HG02852 (cell line): ENCODE results near the gene CERCAM.
A peak's percentile ranks its signal among the peaks of the same experiment; 100 is the strongest.
"Not testable (repeated sequence)": the region's sequence is repeated elsewhere in the genome, so short reads cannot be mapped to it uniquely, and the experiment has no call there.

ENCODE experiments used
- ATAC-seq: cut with Tn5 transposase; IDR thresholded peaks from one replicate; pipeline ENCODE4 v1.9.1; 2021; ENCODE audit warnings: mild to moderate bottlenecking, moderate library complexity; ENCODE audit not compliant: unreplicated experiment

Gene CERCAM

DNA sequence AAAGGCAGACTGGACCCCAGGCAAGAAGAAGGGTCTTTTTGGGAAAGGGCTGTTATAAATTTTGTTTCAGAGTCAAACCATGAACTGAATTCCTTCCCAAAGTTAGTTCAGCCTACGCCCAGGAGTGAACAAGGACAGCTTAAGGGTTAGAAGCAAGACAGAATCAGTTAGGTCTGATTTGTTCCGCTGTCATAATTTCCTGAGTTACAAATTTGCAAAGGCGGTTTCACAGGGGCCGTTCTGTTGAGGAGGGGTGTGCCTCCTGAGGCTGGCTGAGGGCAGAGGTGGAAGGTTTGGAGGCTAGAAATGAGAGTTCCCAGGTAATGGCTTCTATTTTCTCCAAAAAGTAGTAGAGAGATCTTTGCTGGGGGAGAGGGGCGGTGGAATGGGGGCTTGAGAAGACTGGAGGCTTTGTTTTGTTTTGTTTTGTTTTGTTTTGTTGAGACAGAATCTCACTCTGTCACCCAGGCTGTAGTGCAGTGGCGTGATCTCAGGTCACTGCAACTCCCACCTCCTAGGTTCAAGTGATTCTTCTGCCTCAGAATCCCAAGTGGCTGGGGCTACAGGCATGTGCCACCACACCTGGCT is 4.1 kb upstream of the CERCAM start:
- ATAC-seq = no peak

DNA sequence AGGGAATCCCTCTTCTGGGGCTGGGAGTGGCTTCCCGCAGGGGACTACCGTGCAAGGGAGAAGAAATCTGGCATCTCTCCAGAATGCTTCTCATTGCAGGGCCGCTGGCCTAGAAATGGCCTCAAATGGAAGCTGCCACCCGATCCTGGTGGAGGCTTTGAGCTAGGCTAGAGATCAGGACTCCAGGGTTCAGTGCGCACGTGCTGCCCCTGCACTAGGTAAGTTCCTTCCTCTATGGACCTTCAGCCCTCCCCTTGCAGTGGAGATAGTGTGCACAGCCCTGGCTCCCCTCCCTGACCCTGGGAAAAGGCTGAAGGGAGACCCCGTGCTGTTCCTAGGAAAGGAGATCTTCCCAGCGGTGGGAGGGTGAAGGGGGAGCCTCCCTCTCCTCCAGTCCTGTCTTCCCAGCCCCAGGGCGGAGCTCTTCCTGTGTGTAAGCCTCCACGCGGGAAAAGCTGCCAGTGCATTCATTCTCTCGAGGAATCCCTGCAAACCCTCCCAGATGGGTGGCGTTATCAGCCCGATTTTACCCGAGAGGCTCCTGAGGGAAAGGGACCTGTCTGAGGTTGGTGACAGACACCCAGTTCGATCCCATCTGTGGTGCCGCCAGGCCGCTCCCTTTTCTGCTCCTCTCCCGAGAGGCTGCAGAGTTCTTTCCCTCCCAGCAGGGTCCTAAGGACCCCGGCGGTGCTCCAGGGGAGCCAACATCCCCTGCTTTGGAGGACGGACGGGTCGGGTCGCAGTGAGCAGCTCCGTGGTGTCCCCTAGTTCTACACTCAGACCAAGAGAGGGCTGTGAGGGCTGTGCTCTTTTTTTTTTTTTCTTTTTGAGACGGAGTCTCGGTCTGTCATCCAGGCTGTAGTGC is 1.4 kb upstream of the CERCAM start:
- ATAC-seq = no peak

DNA sequence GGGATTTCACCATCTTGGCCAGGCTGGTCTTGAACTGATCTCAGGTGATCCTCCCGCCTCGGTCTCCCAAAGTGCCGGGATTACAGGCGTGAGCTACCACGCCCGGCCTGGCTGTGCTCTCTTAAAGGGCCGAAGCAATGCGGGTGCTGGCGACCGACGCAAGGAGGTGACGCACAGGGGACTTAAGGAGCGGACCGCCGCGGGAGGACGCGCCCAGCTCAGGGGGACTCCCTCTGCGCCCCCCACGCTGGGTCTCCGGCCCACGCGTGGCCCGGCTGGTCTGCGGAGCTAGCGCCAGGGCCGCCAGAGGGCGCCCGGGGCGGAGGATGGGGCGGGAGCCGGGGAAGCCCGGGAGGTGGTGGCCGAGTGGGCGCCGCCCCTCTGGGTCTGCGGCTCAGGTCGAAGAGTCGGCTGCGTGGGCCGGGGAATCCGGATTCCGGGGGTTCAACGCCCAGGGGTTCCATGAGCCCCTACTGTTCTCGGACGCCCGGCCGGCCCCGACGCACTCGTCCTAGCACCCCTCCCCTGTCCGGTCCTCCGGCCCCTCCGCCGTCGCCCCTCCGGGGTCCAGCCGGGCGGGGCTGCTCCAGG is 502 bp upstream of the CERCAM start:
- ATAC-seq = peak; percentile 70

DNA sequence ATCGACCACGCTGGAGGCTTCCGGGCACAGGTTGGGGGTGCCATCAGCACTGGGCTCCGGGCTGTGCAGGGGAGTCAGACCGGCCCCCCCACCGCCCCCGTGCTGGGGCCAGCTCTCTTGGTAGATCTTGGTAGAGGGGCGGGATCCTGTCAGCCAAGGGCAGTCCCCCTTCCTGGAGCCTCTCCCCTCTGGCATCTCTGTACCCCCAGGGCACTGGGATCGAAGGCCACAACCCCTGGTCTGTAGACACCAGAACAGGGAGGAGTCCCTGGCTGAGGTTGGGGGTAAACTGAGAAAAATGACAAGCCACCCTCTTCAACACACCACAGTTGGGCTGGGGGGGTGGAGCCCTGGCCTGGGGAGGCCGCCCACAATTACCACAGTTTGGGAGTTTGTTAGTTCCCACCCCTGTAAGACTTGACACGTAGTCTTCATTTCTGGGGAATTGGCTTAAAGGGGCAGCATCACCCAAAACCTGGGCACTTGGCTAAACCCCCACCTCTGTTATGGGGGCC is 882 bp downstream of the CERCAM start:
- no peak for ATAC-seq

DNA sequence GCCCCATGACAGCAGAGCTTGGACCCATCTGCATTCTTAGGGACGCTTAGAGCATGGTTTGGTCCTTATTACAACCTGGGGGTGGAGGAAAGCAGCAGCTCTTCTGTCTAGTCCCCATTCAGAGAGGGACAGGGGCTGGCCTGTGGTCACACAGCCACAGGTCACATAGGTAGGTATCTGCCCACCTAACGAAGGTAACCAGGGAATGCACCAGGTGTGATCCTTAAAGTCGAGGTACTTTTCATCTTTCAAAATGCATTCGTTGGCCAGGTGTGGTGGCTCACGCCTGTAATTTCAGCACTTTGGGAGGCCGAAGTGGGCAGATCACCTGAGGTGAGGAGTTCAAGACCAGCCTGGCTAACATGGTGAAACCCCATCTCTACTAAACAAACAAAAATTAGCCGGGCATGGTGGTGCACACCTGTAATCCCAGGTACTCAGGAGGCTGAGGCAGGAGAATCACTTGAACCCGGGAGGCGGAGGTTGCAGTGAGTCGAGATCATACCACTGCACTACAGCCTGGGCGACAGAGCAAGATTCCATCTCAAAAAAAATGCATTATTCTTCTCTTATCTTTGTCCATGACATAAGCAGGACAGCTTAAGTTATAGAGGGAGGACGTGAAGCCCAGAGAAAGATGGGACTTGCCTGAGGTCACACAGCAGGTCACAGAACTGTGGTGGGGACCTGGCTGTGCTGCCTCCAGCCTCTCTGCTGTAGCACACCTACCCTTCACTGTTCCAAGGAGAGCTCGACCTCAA is 1.5 kb downstream of the CERCAM start:
- ATAC-seq = not testable (repeated sequence)

DNA sequence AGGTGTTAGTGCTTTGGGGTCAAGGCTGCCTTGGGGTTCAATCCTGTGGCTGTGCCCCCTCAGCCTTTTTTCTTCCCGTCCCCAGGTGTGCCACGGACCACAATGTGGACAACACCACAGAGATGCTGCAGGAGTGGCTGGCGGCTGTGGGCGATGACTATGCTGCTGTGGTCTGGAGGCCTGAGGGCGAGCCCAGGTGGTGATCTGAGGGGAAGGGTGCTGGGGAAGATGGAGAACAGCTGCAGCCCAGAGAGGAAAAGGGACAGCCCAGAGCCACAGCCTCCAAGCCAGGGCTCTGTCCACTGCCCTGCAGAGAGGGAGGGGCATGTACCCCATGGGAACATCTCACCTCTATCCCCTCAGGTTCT is 2.1 kb downstream of the CERCAM start:
- no peak for ATAC-seq

DNA sequence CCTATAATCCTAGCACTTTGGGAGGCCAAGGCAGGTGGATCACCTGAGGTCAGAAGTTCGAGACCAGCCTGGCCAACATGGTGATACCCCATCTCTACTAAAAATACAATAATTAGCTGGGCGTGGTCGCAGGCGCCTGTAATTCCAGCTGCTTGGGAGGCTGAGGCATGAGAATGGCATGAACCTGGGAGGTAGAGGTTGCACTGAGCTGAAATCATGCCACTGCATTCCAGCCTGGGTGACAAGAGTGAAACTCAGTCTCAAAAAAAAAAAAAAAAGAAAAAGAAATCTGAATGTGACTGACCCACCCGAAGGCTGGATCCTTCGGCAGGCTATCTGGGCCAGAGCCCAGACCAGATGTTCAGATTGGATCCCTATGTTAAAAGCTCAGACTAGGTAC is 2.7 kb downstream of the CERCAM start:
- ATAC-seq = not testable (repeated sequence)

DNA sequence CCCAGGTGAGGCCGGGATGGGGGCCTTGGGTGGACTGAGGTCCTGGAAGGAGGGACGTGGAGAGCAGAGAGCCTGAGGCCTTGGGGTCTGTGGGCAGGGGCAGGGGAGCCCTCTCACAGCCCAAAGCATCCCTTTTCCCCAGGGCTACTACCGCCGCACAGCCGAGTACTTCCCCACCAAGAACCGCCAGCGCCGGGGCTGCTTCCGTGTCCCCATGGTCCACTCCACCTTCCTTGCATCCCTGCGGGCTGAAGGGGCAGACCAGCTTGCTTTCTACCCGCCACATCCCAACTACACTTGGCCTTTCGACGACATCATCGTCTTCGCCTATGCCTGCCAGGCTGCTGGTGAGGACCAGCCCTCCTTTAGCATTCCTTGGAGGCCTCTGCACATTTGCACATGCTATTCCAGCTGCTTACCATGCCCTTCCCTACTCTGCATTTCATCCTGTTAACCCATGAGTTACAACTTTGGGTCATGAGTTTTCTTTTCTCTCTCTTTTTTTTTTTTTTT is 3.7 kb downstream of the CERCAM start:
- ATAC-seq = no peak

DNA sequence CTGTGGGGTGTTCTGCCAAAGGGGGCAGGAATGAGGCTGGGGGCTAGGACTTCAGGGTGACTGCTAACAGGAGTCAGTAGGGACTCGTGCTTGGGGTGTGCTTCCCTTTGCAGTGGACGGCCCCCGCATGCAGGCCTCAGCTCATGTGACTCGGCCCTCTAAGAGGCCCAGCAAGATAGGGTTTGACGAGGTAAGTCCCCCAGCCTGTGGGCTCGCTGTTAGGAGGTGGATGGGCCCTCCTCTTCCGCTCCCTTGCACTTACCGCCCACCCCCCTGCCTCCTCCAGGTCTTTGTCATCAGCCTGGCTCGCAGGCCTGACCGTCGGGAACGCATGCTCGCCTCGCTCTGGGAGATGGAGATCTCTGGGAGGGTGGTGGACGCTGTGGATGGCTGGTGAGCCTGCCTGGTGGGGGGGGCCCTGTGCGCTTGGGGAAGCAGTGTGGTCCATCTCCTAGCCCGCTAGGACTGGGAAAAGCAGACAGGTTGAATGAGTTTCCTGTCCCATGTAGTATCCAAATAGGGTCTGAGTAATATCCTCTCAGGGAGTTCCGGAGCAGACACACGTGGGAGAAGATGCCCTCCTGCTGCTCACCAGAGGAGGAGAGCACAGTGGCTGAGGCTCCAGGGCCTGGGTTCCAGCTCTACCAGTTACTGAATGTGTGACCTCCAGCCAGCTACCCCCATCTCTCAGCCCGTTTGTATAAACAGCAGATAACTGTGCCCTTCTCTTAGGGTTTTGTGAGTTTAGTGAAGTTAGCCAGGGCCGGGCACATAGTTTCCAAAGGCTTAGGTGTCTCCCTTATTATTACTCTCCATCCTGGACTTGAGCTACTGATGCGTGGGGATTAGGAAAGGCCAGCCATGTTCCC is 8.2 kb downstream of the CERCAM start:
- no peak for ATAC-seq

DNA sequence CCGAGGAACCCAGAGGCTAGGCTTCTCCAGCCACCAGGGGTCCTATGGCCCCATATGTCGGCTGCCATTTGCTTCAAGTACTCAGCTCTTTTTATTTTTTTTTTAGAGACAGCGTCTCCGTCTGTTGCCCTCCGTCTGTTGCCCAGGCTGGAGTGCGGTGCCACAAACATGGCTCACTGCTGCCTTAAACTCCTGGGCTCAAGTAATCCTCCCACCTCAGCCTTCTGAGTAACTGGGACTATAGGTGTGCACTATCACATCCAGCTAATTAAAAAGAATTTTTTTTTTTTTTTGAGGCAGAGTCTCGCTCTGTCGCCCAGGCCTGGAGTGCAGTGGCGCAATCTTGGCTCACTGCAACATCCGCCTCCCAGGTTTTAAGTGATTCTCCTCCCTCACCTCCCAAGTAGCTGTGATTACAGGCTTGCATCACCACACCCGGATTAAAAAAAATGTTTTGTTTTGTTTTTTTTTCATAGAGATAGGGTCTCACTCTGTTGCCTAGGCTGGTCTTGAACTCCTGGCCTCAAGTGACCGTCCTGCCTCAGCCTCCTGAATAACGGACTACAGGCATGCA is 8.9 kb downstream of the CERCAM start:
- ATAC-seq = no peak

DNA sequence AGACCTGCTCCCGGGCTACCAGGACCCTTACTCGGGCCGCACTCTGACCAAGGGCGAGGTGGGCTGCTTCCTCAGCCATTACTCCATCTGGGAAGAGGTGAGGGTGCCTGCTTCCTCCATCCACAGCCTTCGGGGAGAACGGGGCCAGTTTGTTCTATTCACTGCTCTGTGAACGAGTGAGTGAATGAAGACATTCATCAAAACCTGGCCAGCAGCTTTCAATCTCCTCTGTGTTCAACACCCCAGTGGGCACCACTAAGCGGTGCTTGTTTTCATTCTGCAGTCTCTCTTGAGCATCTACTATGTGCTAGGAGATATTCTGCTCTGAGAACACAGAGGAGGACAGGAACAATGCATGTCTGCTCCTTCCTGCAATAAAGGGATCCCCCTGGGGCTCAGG is 10.6 kb downstream of the CERCAM start:
- ATAC-seq = no peak

DNA sequence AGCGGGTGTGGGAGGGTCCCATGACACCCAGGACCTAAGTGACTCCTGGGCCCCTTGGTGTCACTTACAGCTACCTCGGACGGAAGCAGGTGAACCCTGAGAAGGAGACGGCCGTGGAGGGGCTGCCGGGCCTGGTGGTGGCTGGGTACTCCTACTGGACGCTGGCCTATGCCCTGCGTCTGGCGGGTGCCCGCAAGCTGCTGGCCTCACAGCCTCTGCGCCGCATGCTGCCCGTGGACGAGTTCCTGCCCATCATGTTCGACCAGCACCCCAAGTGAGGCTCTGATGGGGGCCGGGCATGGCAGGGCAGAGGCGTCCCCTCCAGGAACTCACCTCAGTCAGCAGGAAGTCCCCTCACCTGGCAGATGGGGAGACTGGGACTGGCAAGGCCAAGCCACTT is 13.7 kb downstream of the CERCAM start:
- ATAC-seq = no peak

DNA sequence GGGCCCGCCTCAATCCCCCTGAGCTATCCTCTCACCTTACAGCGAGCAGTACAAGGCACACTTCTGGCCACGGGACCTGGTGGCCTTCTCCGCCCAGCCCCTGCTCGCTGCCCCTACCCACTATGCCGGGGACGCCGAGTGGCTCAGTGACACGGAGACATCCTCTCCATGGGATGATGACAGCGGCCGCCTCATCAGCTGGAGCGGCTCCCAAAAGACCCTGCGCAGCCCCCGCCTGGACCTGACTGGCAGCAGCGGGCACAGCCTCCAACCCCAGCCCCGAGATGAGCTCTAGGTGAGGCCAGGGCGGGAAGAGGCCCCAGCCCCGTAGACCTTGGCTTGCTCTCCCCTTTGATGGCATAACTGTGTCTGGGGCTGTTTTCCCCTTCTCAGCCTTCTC is 15.0 kb downstream of the CERCAM start:
- no peak for ATAC-seq

DNA sequence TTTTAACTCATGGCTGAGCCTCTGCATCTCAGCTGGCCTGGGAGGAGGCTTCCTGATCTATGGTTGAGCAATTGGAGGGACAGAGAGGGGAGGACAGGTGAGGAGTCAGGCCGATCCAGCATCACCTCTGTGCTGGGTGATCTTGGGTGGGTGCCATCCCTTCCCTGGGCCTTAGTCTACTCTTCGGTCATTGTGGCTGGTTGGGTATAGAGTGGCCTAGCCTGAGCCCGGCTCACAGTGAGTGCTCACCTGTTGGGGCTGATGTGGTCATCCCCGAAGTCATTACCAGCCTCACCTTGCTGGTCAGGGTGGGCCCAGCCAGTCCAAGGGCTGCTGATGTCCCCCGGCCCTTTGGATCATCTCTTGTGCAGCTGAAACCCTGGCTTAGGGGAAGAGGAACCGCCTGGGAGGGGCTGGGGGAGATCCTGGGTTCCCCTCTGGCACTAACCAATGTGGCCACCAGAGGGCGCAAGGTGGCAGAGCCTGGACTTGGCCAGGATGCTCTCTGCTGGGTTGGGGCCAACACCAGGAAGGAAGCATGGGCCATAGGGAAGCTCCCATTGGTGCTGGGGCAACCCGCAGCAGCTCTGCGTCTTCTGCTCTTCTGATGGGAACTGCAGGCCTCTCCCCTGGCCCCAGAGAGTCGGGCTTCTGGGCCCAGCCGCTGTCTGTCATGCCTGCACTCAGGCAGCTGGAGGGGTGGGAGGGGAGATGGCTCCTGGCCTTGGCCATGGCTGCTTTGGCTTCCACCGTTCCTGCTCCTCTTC is 17.9 kb downstream of the CERCAM start:
- no peak for ATAC-seq

DNA sequence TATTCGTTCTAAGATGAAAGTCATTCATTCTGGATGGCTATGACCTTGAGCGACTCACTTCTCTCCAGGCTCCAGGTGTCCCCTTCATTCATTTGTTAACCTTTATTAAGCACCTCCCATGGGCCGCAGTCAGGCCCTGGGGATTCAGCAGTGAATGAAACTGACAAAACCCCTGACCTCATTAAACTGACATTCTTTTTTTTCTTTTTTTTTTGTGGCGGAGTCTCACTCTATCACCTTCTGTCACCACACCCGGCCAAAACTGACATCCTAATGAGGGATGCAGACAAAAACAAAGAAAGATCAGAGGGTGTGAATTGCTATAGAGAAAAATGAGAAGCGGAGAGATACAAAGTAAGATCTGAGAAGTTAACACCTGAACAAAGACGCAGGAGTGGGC is 18.6 kb downstream of the CERCAM start:
- ATAC-seq = no peak

DNA sequence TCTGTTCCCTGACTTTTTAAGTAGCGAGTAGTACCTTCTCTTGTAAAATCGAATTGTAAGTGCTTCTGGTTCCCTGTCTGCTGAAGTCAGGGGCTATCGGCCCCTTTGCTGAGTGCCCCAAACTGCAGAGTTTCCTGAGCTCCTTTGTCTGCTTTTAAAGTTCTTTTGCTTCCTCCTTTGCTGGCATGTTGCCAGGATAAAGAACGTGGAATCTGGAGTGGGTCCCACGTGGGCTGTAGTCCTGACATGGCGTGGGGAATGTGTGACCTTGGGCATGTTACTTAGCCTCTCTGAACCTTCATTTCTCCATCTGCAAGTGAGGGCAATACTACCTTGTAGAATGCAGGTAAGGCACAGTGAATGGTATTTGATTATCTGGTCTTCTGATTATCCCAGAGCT is 21.5 kb downstream of the CERCAM start:
- no peak for ATAC-seq

DNA sequence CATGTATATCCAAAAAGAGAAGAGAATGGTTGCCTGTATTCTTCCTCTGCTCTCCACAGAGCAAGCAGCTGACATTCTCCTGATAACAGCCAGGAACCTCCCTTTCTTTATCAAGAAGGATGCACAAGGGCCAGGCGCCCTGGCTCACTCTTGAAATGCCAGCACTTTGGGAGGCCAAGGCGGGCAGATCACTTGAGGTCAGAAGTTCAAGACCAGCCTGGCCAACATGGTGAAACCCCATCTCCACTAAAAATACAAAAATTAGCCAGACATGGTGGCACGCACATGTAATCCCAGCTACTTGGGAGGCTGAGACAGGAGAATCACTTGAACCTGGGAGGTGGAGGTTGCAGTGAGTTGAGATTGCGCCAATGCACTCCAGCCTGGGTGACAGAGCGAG is 25.8 kb downstream of the CERCAM start:
- not testable (repeated sequence) for ATAC-seq

DNA sequence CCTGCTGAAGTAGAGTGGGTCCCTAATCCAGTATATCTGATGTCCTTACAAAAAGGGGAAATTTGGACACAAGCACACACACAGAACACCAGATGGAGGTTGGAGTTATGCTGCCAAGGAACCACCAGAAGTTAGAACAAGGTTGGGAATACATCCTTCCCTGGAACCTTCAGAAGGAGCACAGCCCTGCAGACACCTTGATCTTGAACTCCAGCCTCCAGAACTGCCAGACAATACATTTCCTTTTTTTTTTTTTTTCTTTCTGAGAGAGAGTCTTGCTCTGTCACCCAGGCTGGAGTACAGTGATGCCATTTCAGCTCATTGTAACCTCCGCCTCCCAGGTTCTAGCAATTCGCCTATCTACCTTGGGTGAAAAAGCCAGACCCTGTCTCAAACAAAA is 28.1 kb downstream of the CERCAM start:
- ATAC-seq = no peak

DNA sequence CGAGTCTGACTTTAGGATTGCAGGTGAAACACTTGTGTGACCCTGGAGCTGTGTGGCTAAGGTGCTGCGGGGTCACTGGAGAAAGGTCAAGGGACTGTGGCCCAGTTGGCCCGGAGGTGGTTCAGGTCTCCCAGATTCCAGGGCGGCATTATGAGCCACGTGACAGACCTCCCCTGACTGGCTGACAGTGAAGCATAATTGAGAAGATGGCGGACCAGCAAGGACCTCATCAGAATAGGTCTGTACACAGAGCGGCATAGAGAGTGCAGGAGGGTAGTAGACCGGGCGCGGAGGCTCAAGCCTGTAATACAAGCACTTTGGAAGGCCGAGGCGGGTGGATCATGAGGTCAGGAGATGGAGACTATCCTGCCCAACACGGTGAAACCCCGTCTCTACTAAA is 34.3 kb downstream of the CERCAM start:
- ATAC-seq = no peak
